Suprapubic skin (tissue), 4 donors: ENCODE measurements around the gene CASP10. TPM values are rescaled to one million over a fixed set of nuclear protein-coding genes. Genes with fewer than 3 reads are reported as not detected.

Source experiments
- DNase-seq, 2 donors: peaks; one replicate each; pipeline ENCODE4 v3.0.0-alpha.2; 2019; ENCODE audit warnings: low spot score in 2 of 2
- H3K27ac ChIP-seq: fragments of 200-600 bp; sonication (generic); one replicate; pipeline ENCODE4 v1.5.1; 2019
- H3K27me3 ChIP-seq: fragments of 200-600 bp; sonication (generic); one replicate; pipeline ENCODE4 v1.5.1; 2019
- H3K36me3 ChIP-seq: fragments of 200-600 bp; sonication (generic); one replicate; pipeline ENCODE4 v1.5.1; 2019
- H3K4me1 ChIP-seq: fragments of 200-600 bp; sonication (generic); one replicate; pipeline ENCODE4 v1.5.1; 2019
- H3K4me3 ChIP-seq: fragments of 200-600 bp; sonication (generic); one replicate; pipeline ENCODE4 v1.5.1; 2019; ENCODE audit warnings: mild to moderate bottlenecking
- H3K9me3 ChIP-seq: fragments of 200-600 bp; sonication (generic); one replicate; pipeline ENCODE4 v1.5.1; 2019
- CTCF ChIP-seq, 2 donors: fragments of 200-600 bp in 1 of 2; fragments of 450-650 bp in 1 of 2; sonication (generic) in 1 of 2; IDR thresholded peaks; one replicate each; pipeline ENCODE4 v1.5.1; 2016 to 2019; ENCODE audit warnings: antibody characterized with exemption in 2 of 2, mild to moderate bottlenecking in 1 of 2, moderate library complexity in 1 of 2
- EP300 ChIP-seq: sonication (generic); formaldehyde crosslinking; IDR thresholded peaks from one replicate; pipeline ENCODE4 v1.6.1; 2017; ENCODE audit warnings: antibody characterized with exemption
- POLR2A ChIP-seq, 2 donors: fragments of 450-650 bp; IDR thresholded peaks; one replicate each; pipeline ENCODE4 v1.6.1; 2017; ENCODE audit warnings: antibody characterized with exemption in 2 of 2, mild to moderate bottlenecking in 2 of 2, moderate library complexity in 2 of 2
- POLR2AphosphoS5 ChIP-seq, 3 donors: sonication (generic); formaldehyde crosslinking; IDR thresholded peaks; one replicate each; pipeline ENCODE4 v1.6.1; 2017; ENCODE audit warnings: antibody characterized with exemption in 3 of 3
- WGBS: methylation state at CpG from one replicate; pipeline ENCODE4 v1.1.5; 2018; 5-methylcytosine and 5-hydroxymethylcytosine counted together
- total RNA-seq, 4 donors: library from RNA; depleted of rRNA; stranded (reverse); fragments of >200 nt; gene quantifications; one replicate each; pipeline ENCODE4 v1.1.0, GENCODE V29; 2016

Gene CASP10
- 10 to 100 TPM in 1 of 4 donors, 1 to 10 TPM in 3; 3.7 to 19.0 (median 7.4) TPM for total RNA-seq

GRCh38 chr2:201182650-201183364 lies at the start of gene CASP10:
CASP10 (plus strand) TSS chr2:201183141; CDS start chr2:201185778, 2,637 bp downstream.
- TF ChIP-seq POLR2A (IDR thresholded peaks at IDR 0.05) (no peak), EP300 (no peak), CTCF (IDR thresholded peaks at IDR 0.05) (peak in 1 of 2 donors; percentile 35), POLR2AphosphoS5 (IDR thresholded peaks at IDR 0.05) (no peak)
- 40% methylated on average over 11 of the region's 11 CpGs for WGBS
- Histone ChIP-seq H3K9me3 (peaks cover 2% of the 10 kb centered on the region), H3K27me3 (no peaks in the 10 kb centered on the region), H3K36me3 (no peaks in the 10 kb centered on the region), H3K4me1 (peaks cover 26% of the 10 kb centered on the region), H3K4me3 (peak within 1 kb of the TSS; percentile 36), H3K27ac (peak within 1 kb of the TSS; percentile 2)
- no peak for DNase-seq

GRCh38 chr2:201135386-201135785 lies 47.6 kb upstream of the CASP10 start:
- H3K4me3 ChIP-seq = no peak overlapping the region
- peaks cover 36% of the 10 kb centered on the region for H3K4me1 ChIP-seq
- DNase-seq = no peak
- no peak overlapping the region for H3K27ac ChIP-seq
- H3K27me3 ChIP-seq = no peaks in the 10 kb centered on the region
- H3K36me3 ChIP-seq = peaks cover 75% of the 10 kb centered on the region
- no peak for TF ChIP-seq EP300
- TF ChIP-seq POLR2AphosphoS5 (IDR thresholded peaks at IDR 0.05) = no peak
- no peak for TF ChIP-seq CTCF (IDR thresholded peaks at IDR 0.05)
- TF ChIP-seq POLR2A (IDR thresholded peaks at IDR 0.05) = no peak
- 75% methylated on average over 4 of the region's 4 CpGs for WGBS
- no peaks in the 10 kb centered on the region for H3K9me3 ChIP-seq

GRCh38 chr2:201136889-201137321 lies 46.0 kb upstream of the CASP10 start:
- peaks cover 22% of the 10 kb centered on the region for H3K4me1 ChIP-seq
- no peak for DNase-seq
- H3K9me3 ChIP-seq = no peaks in the 10 kb centered on the region
- WGBS = 64% methylated on average over 3 of the region's 3 CpGs
- H3K27ac ChIP-seq = peak overlapping the region; percentile 24
- H3K36me3 ChIP-seq = peaks cover 87% of the 10 kb centered on the region
- TF ChIP-seq POLR2A (IDR thresholded peaks at IDR 0.05) (no peak), CTCF (IDR thresholded peaks at IDR 0.05) (no peak), POLR2AphosphoS5 (IDR thresholded peaks at IDR 0.05) (no peak), EP300 (no peak)
- H3K4me3 ChIP-seq = no peak overlapping the region
- H3K27me3 ChIP-seq = no peaks in the 10 kb centered on the region

GRCh38 chr2:201137505-201138400 lies 45.2 kb upstream of the CASP10 start:
- WGBS = 96% methylated on average over 21 of the region's 28 CpGs
- no peak overlapping the region for H3K27ac ChIP-seq
- H3K36me3 ChIP-seq = peaks cover 95% of the 10 kb centered on the region
- H3K4me3 ChIP-seq = no peak overlapping the region
- H3K9me3 ChIP-seq = no peaks in the 10 kb centered on the region
- H3K27me3 ChIP-seq = no peaks in the 10 kb centered on the region
- no peak for DNase-seq
- no peak for TF ChIP-seq POLR2AphosphoS5 (IDR thresholded peaks at IDR 0.05)
- TF ChIP-seq CTCF (IDR thresholded peaks at IDR 0.05) = no peak
- no peak for TF ChIP-seq EP300
- no peak for TF ChIP-seq POLR2A (IDR thresholded peaks at IDR 0.05)
- peaks cover 15% of the 10 kb centered on the region for H3K4me1 ChIP-seq
